ENCODE measurements around the gene C1QTNF8.
A peak's percentile ranks its signal among the peaks of the same experiment; 100 is the strongest.

The C1QTNF8 gene

DNA sequence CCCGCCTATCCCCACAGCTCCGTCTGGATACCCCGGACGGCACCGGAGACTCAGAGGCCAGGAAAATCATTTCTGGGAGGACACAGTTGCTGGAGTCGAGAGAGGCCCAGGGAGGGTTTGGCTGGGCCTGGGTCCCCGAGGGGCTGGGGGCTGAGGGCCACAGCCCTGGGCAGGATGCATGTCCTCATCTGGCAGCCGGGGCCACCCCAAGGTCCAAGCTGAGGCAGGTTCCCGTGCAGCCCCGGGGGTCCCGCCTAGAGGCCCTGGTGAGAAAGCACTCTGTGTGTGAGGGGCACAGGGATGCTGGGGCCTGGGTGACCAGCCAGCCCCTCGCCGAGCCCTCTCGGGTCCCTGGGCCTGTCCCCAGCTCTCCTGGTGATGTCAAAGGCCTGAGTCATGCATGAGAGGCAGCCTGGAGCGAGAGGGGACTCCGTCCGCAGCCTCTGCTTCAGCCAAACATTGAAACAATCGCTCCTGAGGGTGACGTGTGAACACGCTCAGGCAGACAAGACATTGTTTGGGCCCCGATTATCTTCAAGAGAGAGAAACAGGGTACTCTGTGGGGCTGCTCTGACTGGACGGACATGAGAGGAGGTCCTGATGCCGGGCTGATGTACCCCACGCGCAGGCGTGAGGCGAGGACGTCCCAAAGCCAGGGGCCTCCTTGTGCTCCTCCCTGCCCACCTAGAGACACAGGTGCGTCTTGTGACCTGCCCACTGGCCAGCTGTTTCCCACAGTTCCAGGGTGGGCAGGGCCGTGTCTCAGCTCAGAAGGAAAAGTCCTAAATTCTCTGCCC lies 25.8 kb upstream of the C1QTNF8 start:
- H3K4me3 ChIP-seq = no peak overlapping the region
- H3K27me3 ChIP-seq = peaks cover 6% of the 10 kb centered on the region; the same call in 1 of the 2 replicates
- peaks cover 53% of the 10 kb centered on the region for H3K4me1 ChIP-seq
- H3K27ac ChIP-seq = no peak overlapping the region
- no peak for TF ChIP-seq Cebpa-rat (IDR thresholded peaks at IDR 0.05)
- H3K36me3 ChIP-seq = no peaks in the 10 kb centered on the region
- no peaks in the 10 kb centered on the region for H3K9me3 ChIP-seq
- peak overlapping the region; percentile 84 for H3K4me2 ChIP-seq
- H3K9ac ChIP-seq = no peak overlapping the region
- H4K20me1 ChIP-seq = peaks cover 41% of the 10 kb centered on the region

DNA sequence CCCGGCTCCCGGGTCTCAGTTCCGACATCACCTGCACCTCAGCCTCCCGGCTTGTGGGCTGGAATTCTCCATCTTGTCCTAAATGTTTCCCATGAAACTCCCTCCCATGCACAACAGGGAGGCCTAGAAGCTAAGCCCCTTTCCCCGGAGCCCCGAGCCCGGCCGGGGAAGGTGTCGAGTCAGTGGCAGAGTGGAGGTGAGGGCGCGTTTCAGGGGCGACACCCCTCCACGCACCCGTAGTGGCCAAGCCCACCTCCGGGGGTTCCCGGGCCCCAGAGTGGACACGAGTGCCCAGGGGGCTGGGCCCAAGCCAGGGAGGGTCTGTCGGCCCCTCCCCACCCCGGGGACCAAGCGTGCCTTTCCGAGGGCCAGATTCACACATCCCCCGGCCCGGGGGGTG lies 25.0 kb upstream of the C1QTNF8 start:
- Histone ChIP-seq H4K20me1 (peaks cover 40% of the 10 kb centered on the region), H3K4me2 (peak overlapping the region; percentile 84), H3K9ac (no peak overlapping the region), H3K36me3 (no peaks in the 10 kb centered on the region), H3K4me1 (peaks cover 53% of the 10 kb centered on the region), H3K27ac (no peak overlapping the region), H3K4me3 (no peak overlapping the region), H3K9me3 (no peaks in the 10 kb centered on the region), H3K27me3 (peaks cover 6% of the 10 kb centered on the region; the same call in 1 of the 2 replicates)
- no peak for TF ChIP-seq Cebpa-rat (IDR thresholded peaks at IDR 0.05)

- no peak for TF ChIP-seq Cebpa-rat (IDR thresholded peaks at IDR 0.05)
- Histone ChIP-seq H3K27ac (no peak overlapping the region), H3K36me3 (no peaks in the 10 kb centered on the region), H3K9me3 (no peaks in the 10 kb centered on the region), H3K4me2 (peak overlapping the region; percentile 84), H4K20me1 (peaks cover 40% of the 10 kb centered on the region), H3K27me3 (peaks cover 3% of the 10 kb centered on the region; the same call in 1 of the 2 replicates), H3K4me1 (peaks cover 53% of the 10 kb centered on the region), H3K4me3 (no peak overlapping the region), H3K9ac (no peak overlapping the region)
These were observed 24.5 kb upstream of the C1QTNF8 start for GRCh38 chr16:1120577-1120941.

DNA sequence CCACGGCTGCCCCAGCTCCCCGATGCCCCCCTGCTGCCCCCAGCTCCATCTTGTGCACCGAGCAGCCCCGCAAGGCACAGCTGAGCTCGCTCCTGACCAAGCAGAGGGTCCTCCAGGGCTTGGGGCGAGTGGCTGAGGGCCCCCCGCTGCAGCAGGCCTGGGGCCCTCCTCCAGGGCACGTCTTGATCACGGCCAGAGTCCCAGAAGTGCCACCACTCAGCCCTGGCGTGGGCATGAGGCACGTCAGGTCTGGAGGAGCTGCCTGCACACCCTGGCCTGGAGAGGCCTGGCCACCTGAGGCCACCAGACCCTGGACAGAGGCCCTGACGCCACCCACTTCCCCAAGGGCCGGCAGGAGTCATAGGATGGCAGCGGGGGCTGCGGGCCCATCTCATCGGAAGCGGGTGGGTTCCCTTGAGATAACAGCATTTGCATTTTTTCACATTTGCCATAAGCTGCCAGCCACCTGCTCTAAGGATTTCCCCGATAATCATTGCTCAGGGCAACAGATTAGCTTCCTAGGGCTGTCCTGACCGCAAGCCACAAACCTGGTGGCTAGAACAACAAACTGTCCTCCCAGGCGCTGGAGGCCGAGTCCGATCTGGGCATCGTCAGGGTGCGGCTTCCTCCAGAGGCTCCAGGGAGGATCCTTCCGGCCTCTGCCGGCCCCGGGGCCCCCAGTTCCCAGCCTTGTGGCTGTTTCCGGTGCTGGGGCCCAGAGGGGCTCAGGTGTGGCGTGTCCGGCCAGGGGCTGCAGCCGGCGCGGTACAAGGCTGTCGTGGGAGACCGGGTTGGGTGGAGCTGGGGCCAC lies 23.9 kb upstream of the C1QTNF8 start:
- TF ChIP-seq Cebpa-rat (IDR thresholded peaks at IDR 0.05) = no peak
- H3K36me3 ChIP-seq = no peaks in the 10 kb centered on the region
- peak overlapping the region; percentile 84 for H3K4me2 ChIP-seq
- H3K27me3 ChIP-seq = 0 out of 2 replicates have a peak, but pooled peaks cover 3% of the 10 kb centered on the region
- no peaks in the 10 kb centered on the region for H3K9me3 ChIP-seq
- H3K4me3 ChIP-seq = no peak overlapping the region
- H3K27ac ChIP-seq = peak overlapping the region; percentile 49; the same call in 1 of the 2 replicates
- peaks cover 34% of the 10 kb centered on the region for H4K20me1 ChIP-seq
- peaks cover 53% of the 10 kb centered on the region for H3K4me1 ChIP-seq
- H3K9ac ChIP-seq = peak overlapping the region; percentile 41; the same call in 1 of the 2 replicates

- H3K27me3 ChIP-seq = no peaks in the 10 kb centered on the region
- H3K4me1 ChIP-seq = peaks cover 53% of the 10 kb centered on the region
- H3K4me2 ChIP-seq = peak overlapping the region; percentile 84
- H3K36me3 ChIP-seq = no peaks in the 10 kb centered on the region
- no peak overlapping the region; the same call in 1 of the 2 replicates for H3K4me3 ChIP-seq
- peaks cover 31% of the 10 kb centered on the region for H4K20me1 ChIP-seq
- peak overlapping the region; percentile 41; the same call in 1 of the 2 replicates for H3K9ac ChIP-seq
- H3K9me3 ChIP-seq = no peaks in the 10 kb centered on the region
- no peak for TF ChIP-seq Cebpa-rat (IDR thresholded peaks at IDR 0.05)
- H3K27ac ChIP-seq = peak overlapping the region; percentile 49; the same call in 1 of the 2 replicates
These were observed 23.1 kb upstream of the C1QTNF8 start for GRCh38 chr16:1119129-1119528.

- H3K27me3 ChIP-seq = 0 out of 2 replicates have a peak, but pooled peaks cover 3% of the 10 kb centered on the region
- no peaks in the 10 kb centered on the region for H3K36me3 ChIP-seq
- H3K4me3 ChIP-seq = no peak overlapping the region
These were observed 21.9 kb upstream of the C1QTNF8 start for GRCh38 chr16:1117926-1118325.

GRCh38 chr16:1117176-1117900 lies 21.3 kb upstream of the C1QTNF8 start:
- Histone ChIP-seq H3K4me3 (no peak overlapping the region), H3K4me2 (no peak overlapping the region), H3K27ac (no peak overlapping the region), H3K9ac (no peak overlapping the region), H3K36me3 (no peaks in the 10 kb centered on the region), H3K9me3 (no peaks in the 10 kb centered on the region), H4K20me1 (peaks cover 26% of the 10 kb centered on the region), H3K27me3 (0 out of 2 replicates have a peak, but pooled peaks cover 5% of the 10 kb centered on the region), H3K4me1 (peaks cover 53% of the 10 kb centered on the region)
- TF ChIP-seq Cebpa-rat (IDR thresholded peaks at IDR 0.05) = no peak

More at GRCh38 chr16:1117926-1118325, 21.9 kb upstream of the C1QTNF8 start:
- peak overlapping the region; percentile 84; the same call in 1 of the 2 replicates for H3K4me2 ChIP-seq
- H3K27ac ChIP-seq = no peak overlapping the region
- peaks cover 53% of the 10 kb centered on the region for H3K4me1 ChIP-seq
- TF ChIP-seq Cebpa-rat (IDR thresholded peaks at IDR 0.05) = no peak
- no peaks in the 10 kb centered on the region for H3K9me3 ChIP-seq
- H4K20me1 ChIP-seq = peaks cover 31% of the 10 kb centered on the region
- no peak overlapping the region for H3K9ac ChIP-seq

GRCh38 chr16:1116693-1117077 lies 20.6 kb upstream of the C1QTNF8 start:
- H3K9ac ChIP-seq = no peak overlapping the region
- H3K27me3 ChIP-seq = peaks cover 12% of the 10 kb centered on the region; the same call in 1 of the 2 replicates
- H3K36me3 ChIP-seq = no peaks in the 10 kb centered on the region
- no peaks in the 10 kb centered on the region for H3K9me3 ChIP-seq
- TF ChIP-seq Cebpa-rat (IDR thresholded peaks at IDR 0.05) = no peak
- peaks cover 47% of the 10 kb centered on the region for H3K4me1 ChIP-seq
- no peak overlapping the region for H3K4me3 ChIP-seq
- H3K4me2 ChIP-seq = no peak overlapping the region
- no peak overlapping the region for H3K27ac ChIP-seq
- peaks cover 30% of the 10 kb centered on the region for H4K20me1 ChIP-seq

GRCh38 chr16:1113889-1114526 lies 18.0 kb upstream of the C1QTNF8 start:
- no peaks in the 10 kb centered on the region for H3K36me3 ChIP-seq
- no peak overlapping the region for H3K4me3 ChIP-seq
- no peak overlapping the region for H3K4me2 ChIP-seq
- H3K9me3 ChIP-seq = no peaks in the 10 kb centered on the region
- peaks cover 39% of the 10 kb centered on the region for H3K4me1 ChIP-seq
- H4K20me1 ChIP-seq = peaks cover 18% of the 10 kb centered on the region; the same call in 1 of the 2 replicates
- peaks cover 38% of the 10 kb centered on the region for H3K27me3 ChIP-seq
- H3K27ac ChIP-seq = no peak overlapping the region
- no peak for TF ChIP-seq Cebpa-rat (IDR thresholded peaks at IDR 0.05)
- no peak overlapping the region for H3K9ac ChIP-seq

All from BLaER1 (cell line).